GM03348 (cell line): Measurements from ENCODE around the gene MLLT10.
"Not testable (repeated sequence)": the region's sequence is repeated elsewhere in the genome, so short reads cannot be mapped to it uniquely, and the experiment has no call there.

Source experiments
- DNase-seq: peaks from one replicate; pipeline ENCODE4 v3.0.0; 2012; ENCODE audit warnings: low spot score

Gene MLLT10

GRCh38 chr10:21581421-21581834 lies 47.4 kb downstream of the MLLT10 start:
- not testable (repeated sequence) for DNase-seq

GRCh38 chr10:21584834-21585530 lies 51.0 kb downstream of the MLLT10 start:
- no peak for DNase-seq

GRCh38 chr10:21587391-21587790 lies 53.4 kb downstream of the MLLT10 start:
- no peak for DNase-seq

GRCh38 chr10:21588159-21588558 lies 54.1 kb downstream of the MLLT10 start:
- not testable (repeated sequence) for DNase-seq

- DNase-seq = no peak
These were observed 60.0 kb downstream of the MLLT10 start for GRCh38 chr10:21593986-21594385.

GRCh38 chr10:21599582-21599981 lies 65.5 kb downstream of the MLLT10 start:
- no peak for DNase-seq

- no peak for DNase-seq
These were observed 66.9 kb downstream of the MLLT10 start for GRCh38 chr10:21600804-21601433.

GRCh38 chr10:21602313-21602712 lies 68.3 kb downstream of the MLLT10 start:
- DNase-seq = no peak

GRCh38 chr10:21603721-21604120 lies 69.7 kb downstream of the MLLT10 start:
- no peak for DNase-seq

- no peak for DNase-seq
These were observed 70.6 kb downstream of the MLLT10 start for GRCh38 chr10:21604651-21605050.

GRCh38 chr10:21607907-21608306 lies 73.9 kb downstream of the MLLT10 start:
- DNase-seq = no peak

GRCh38 chr10:21614000-21614399 lies 80.0 kb downstream of the MLLT10 start:
- no peak for DNase-seq

- DNase-seq = no peak
These were observed 83.2 kb downstream of the MLLT10 start for GRCh38 chr10:21617267-21617666.

- no peak for DNase-seq
These were observed 89.3 kb downstream of the MLLT10 start for GRCh38 chr10:21623291-21623690.

- not testable (repeated sequence) for DNase-seq
These were observed 90.4 kb downstream of the MLLT10 start for GRCh38 chr10:21624421-21624820.

- DNase-seq = no peak
These were observed 90.9 kb downstream of the MLLT10 start for GRCh38 chr10:21624951-21625350.

- no peak for DNase-seq
These were observed 91.7 kb downstream of the MLLT10 start for GRCh38 chr10:21625623-21626229.

- no peak for DNase-seq
These were observed 92.6 kb downstream of the MLLT10 start for GRCh38 chr10:21626457-21627161.

- no peak for DNase-seq
These were observed 93.3 kb downstream of the MLLT10 start for GRCh38 chr10:21627331-21627730.

- no peak for DNase-seq
These were observed 94.0 kb downstream of the MLLT10 start for GRCh38 chr10:21628023-21628422.

- DNase-seq = not testable (repeated sequence)
These were observed 94.6 kb downstream of the MLLT10 start for GRCh38 chr10:21628645-21629044.

GRCh38 chr10:21634599-21635365 lies 100.8 kb downstream of the MLLT10 start:
- peak; percentile 4 for DNase-seq
